GM18520 (cell line): Measurements from ENCODE around the gene SERPINA3.

Experiments
- ATAC-seq: cut with Tn5 transposase; IDR thresholded peaks from one replicate; pipeline ENCODE4 v1.9.1; 2021; ENCODE audit not compliant: unreplicated experiment

The SERPINA3 gene

DNA sequence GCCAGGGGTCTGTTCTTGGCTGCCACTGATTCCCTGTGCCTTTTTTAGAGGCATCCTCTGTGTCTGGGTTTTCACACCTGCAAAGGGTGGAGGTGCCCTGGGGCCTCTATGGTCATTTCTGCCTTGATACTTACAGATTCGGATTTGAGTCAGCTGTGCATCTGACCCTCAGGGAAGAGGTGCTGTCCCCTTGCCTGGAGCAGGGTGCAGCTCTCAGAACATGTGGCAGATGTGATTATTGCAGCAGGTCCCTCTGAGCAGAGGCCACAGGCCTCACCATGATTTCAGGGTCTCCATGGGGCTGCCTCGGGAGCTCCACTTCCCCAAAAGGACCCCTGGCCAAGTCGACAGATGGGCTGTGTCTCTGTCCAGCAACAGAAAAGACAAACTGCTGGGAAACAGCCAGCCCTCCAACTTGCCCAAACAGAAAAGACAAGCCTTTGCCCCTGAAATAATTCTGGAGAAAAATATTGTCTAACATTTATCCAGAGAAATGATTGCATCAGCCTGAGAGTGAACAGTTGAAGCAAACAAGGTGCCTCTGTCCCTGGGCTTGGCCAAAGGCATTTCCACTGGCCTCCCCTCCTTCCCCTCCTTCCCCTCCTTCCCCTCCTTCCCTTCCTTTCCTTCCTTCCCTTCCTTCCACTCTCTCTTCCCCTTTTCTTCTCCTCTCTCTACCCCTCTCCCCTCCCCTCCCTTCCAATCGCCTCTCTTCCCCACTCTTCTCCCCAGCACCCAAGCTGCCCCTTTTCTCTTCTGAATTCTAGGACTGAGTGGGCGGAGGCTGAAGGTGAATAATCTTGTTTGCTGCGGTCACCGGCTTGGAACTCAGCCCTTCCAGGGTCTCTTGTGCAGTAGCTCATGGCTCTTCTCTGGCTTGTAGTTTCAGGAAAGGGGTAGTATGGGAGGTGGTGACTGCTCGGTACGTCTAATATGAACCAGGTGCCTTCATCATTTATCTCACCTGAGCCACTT is 676 bp downstream of the SERPINA3 start:
- ATAC-seq, result no peak

- no peak for ATAC-seq
These were observed 1.8 kb downstream of the SERPINA3 start for GRCh38 chr14:94613720-94614644.

DNA sequence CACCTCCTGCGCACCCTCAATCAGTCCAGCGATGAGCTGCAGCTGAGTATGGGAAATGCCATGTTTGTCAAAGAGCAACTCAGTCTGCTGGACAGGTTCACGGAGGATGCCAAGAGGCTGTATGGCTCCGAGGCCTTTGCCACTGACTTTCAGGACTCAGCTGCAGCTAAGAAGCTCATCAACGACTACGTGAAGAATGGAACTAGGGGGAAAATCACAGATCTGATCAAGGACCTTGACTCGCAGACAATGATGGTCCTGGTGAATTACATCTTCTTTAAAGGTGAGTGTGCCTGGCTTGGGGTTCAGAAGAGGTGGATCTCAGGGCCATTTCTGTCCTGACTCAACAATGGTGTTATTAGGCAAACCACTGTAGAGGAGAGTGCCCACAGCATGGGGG is 2.6 kb downstream of the SERPINA3 start:
- ATAC-seq, result no peak

- ATAC-seq, result no peak
These were observed 3.1 kb downstream of the SERPINA3 start for GRCh38 chr14:94615254-94615653.

- no peak for ATAC-seq
These were observed 3.8 kb downstream of the SERPINA3 start for GRCh38 chr14:94615823-94616570.

GRCh38 chr14:94617366-94617941 is 5.3 kb downstream of the SERPINA3 start:
- no peak for ATAC-seq

- no peak for ATAC-seq
These were observed 6.0 kb downstream of the SERPINA3 start for GRCh38 chr14:94617988-94618822.

DNA sequence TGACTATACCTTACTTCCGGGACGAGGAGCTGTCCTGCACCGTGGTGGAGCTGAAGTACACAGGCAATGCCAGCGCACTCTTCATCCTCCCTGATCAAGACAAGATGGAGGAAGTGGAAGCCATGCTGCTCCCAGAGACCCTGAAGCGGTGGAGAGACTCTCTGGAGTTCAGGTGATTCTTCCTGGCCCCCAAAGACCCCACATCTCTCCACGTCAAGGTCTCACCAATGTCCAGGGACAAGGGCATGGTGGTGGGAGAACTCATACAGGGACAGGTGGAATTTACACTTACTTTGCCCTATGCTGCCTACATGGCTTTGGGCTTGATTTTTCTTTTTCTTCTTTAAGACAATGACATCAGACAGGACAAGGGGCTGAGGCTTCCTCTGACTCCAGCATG is 7.1 kb downstream of the SERPINA3 start:
- no peak for ATAC-seq

- ATAC-seq, result no peak
These were observed 8.4 kb downstream of the SERPINA3 start for GRCh38 chr14:94620597-94620996.

- ATAC-seq, result no peak
These were observed 9.4 kb downstream of the SERPINA3 start for GRCh38 chr14:94621358-94622134.

GRCh38 chr14:94622653-94623421 is 10.6 kb downstream of the SERPINA3 start:
- ATAC-seq, result no peak

- no peak for ATAC-seq
These were observed 11.2 kb downstream of the SERPINA3 start for GRCh38 chr14:94623422-94623809.

DNA sequence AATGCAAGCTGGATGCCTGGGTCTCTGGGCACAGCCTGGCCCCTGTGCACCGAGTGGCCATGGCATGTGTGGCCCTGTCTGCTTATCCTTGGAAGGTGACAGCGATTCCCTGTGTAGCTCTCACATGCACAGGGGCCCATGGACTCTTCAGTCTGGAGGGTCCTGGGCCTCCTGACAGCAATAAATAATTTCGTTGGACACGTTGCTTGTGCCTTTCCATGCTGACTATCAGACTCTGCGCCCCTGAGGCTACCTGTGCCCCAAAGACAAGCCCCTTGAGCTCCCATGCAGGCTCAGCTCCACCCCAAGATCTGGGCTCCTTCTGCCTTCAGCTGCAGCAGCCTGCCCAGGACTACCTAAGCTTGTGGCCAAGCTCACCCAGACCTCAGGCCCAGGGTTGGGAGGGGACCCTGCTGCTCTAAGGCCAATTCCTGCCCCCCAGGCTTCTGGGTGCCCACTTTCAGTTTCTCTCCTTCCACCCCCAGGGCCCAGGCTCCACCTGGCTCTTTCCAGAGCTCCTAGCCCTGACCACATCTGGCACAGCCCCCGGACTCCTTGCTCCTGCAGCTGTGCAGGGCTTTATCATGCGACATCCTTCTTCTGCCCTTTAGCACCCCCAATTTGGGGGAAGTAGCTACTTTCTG is 11.8 kb downstream of the SERPINA3 start:
- no peak for ATAC-seq

- ATAC-seq, result no peak
These were observed 12.6 kb downstream of the SERPINA3 start for GRCh38 chr14:94624537-94625352.

GRCh38 chr14:94625353-94625635 is 13.1 kb downstream of the SERPINA3 start:
- no peak for ATAC-seq

DNA sequence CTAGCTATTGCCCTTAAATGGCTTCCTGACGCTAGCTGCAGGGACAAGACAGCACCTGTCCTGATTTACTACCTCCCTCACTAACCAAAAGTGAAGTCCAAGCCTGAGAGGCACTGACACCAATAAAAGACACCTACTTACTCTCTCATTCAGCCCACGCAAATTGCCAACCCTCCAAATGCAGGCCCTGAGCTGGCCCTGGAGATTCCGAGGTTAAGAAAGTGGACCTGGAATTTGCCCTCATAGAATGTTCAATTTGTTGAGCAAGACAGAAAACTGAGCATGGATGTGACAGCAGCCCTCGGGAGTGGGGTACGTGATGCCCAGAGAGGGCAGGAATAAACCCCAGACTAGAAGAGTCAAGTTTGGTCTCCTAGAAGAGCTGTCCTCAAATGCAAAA is 16.4 kb downstream of the SERPINA3 start:
- ATAC-seq, result no peak

GRCh38 chr14:94630396-94630795 is 18.2 kb downstream of the SERPINA3 start:
- ATAC-seq, result no peak
